WTC11 (cell line): Measurements from ENCODE around the gene INVS. TPM values are rescaled to one million over a fixed set of nuclear protein-coding genes. Genes with fewer than 3 reads are reported as not detected.

Source experiments
- ATAC-seq: fragments of 200-7000 bp; cut with Tn5 transposase; 2 replicates; pipeline ENCODE4 v1.10.0; 2021; ENCODE audit warnings: mild to moderate bottlenecking, moderate library complexity
- CTCF ChIA-PET: fragments of 300-600 bp; sonication (Branson Sonifier 250); formaldehyde crosslinking; loops from one replicate; lab custom pipeline; 2021; ENCODE audit warnings: antibody characterized with exemption; lab: Charles Lee
- POLR2A ChIA-PET: fragments of 350-600 bp; sonication (Branson Sonifier 250); formaldehyde crosslinking; loops from one replicate; lab custom pipeline; 2021; ENCODE audit warnings: antibody characterized with exemption; lab: Charles Lee
- DNase-seq: peaks from one replicate; pipeline ENCODE4 v3.0.0; 2021; ENCODE audit warnings: low spot score
- H3K27ac Mint-ChIP-seq: 2 replicates; pipeline ENCODE4 v1.8.0; 2021; ENCODE audit warnings: mixed read lengths
- H3K27me3 Mint-ChIP-seq: 2 replicates; pipeline ENCODE4 v1.8.0; 2021; ENCODE audit warnings: low read depth, mild to moderate bottlenecking, moderate library complexity, mixed read lengths
- H3K36me3 Mint-ChIP-seq: 2 replicates; pipeline ENCODE4 v1.8.0; 2021; ENCODE audit warnings: mixed read lengths
- H3K4me1 Mint-ChIP-seq: 2 replicates; pipeline ENCODE4 v1.8.0; 2022; ENCODE audit warnings: mixed read lengths
- H3K4me3 Mint-ChIP-seq: 2 replicates; pipeline ENCODE4 v1.8.0; 2021; ENCODE audit warnings: mild to moderate bottlenecking, moderate library complexity, mixed read lengths
- H3K9me3 Mint-ChIP-seq: 2 replicates; pipeline ENCODE4 v1.8.0; 2021; ENCODE audit warnings: mixed read lengths
- CREM ChIP-seq: sonication (generic); formaldehyde crosslinking; IDR thresholded peaks from 2 replicates; pipeline ENCODE4 v1.8.1; 2022; ENCODE audit warnings: mild to moderate bottlenecking, missing genetic modification reagents, moderate library complexity
- HMGXB4 ChIP-seq: sonication (generic); formaldehyde crosslinking; IDR thresholded peaks from 2 replicates; pipeline ENCODE4 v1.8.1; 2023; ENCODE audit warnings: mild to moderate bottlenecking, moderate library complexity, missing genetic modification reagents
- MXD4 ChIP-seq: fragments of 250-450 bp; sonication (Bioruptor Pico); IDR thresholded peaks from 2 replicates; pipeline ENCODE4 v1.8.0; 2021; ENCODE audit warnings: mild to moderate bottlenecking, moderate library complexity, borderline replicate concordance
- OVOL2 ChIP-seq: fragments of 250-450 bp; sonication (Bioruptor Pico); IDR thresholded peaks from 2 replicates; pipeline ENCODE4 v1.9.0; 2021; ENCODE audit warnings: mild to moderate bottlenecking, borderline replicate concordance
- SOX15 ChIP-seq: fragments of 250-450 bp; sonication (Bioruptor Pico); IDR thresholded peaks from 2 replicates; pipeline ENCODE4 v1.9.0; 2021; ENCODE audit warnings: mild to moderate bottlenecking
- SP1 ChIP-seq: sonication (generic); formaldehyde crosslinking; conservative IDR thresholded peaks from 2 replicates; pipeline ENCODE4 v1.8.1; 2022; ENCODE audit warnings: missing genetic modification reagents
- ZBTB21 ChIP-seq: sonication (generic); formaldehyde crosslinking; IDR thresholded peaks from 2 replicates; pipeline ENCODE4 v1.8.1; 2023; ENCODE audit warnings: mild to moderate bottlenecking, missing genetic modification reagents, borderline replicate concordance
- ZNF138 ChIP-seq: sonication (generic); formaldehyde crosslinking; conservative IDR thresholded peaks from 2 replicates; pipeline ENCODE4 v1.8.1; 2022; ENCODE audit warnings: mild to moderate bottlenecking, moderate library complexity, missing genetic modification reagents
- ZNF416 ChIP-seq: fragments of 250-450 bp; sonication (Bioruptor Pico); IDR thresholded peaks from 2 replicates; pipeline ENCODE4 v1.9.0; 2021; ENCODE audit warnings: mild to moderate bottlenecking, inconsistent platforms
- total RNA-seq: library from RNA; stranded (reverse); gene quantifications from 3 replicates; pipeline ENCODE4 v1.2.3, GENCODE V29; 2021
- TF ChIP-seq, protein P1 (sequence below): sonication (generic); formaldehyde crosslinking; conservative IDR thresholded peaks from 2 replicates; pipeline ENCODE4 v1.8.1; 2023; ENCODE audit warnings: mild to moderate bottlenecking, low read depth, missing genetic modification reagents, moderate library complexity
- TF ChIP-seq, protein P2 (sequence below): sonication (generic); formaldehyde crosslinking; IDR thresholded peaks from 2 replicates; pipeline ENCODE4 v1.8.0; 2023; ENCODE audit warnings: mild to moderate bottlenecking, missing genetic modification reagents
- TF ChIP-seq, protein P3 (sequence below): sonication (generic); formaldehyde crosslinking; IDR thresholded peaks from 2 replicates; pipeline ENCODE4 v1.8.1; 2023; ENCODE audit warnings: mild to moderate bottlenecking, missing genetic modification reagents

INVS gene
- total RNA-seq, 1 experiment from 2014 or later: 8.1 TPM

- DNase-seq: no peak
- TF ChIP-seq, protein P1, sequence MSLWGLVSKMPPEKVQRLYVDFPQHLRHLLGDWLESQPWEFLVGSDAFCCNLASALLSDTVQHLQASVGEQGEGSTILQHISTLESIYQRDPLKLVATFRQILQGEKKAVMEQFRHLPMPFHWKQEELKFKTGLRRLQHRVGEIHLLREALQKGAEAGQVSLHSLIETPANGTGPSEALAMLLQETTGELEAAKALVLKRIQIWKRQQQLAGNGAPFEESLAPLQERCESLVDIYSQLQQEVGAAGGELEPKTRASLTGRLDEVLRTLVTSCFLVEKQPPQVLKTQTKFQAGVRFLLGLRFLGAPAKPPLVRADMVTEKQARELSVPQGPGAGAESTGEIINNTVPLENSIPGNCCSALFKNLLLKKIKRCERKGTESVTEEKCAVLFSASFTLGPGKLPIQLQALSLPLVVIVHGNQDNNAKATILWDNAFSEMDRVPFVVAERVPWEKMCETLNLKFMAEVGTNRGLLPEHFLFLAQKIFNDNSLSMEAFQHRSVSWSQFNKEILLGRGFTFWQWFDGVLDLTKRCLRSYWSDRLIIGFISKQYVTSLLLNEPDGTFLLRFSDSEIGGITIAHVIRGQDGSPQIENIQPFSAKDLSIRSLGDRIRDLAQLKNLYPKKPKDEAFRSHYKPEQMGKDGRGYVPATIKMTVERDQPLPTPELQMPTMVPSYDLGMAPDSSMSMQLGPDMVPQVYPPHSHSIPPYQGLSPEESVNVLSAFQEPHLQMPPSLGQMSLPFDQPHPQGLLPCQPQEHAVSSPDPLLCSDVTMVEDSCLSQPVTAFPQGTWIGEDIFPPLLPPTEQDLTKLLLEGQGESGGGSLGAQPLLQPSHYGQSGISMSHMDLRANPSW (CRISPR knock-in tag): no peak
- TF ChIP-seq ZNF416 (CRISPR knock-in tag) (no peak), HMGXB4 (CRISPR knock-in tag) (no peak), ZNF138 (CRISPR knock-in tag) (no peak), OVOL2 (CRISPR knock-in tag) (no peak), ZBTB21 (no peak), SP1 (no peak)
- TF ChIP-seq, protein P2, sequence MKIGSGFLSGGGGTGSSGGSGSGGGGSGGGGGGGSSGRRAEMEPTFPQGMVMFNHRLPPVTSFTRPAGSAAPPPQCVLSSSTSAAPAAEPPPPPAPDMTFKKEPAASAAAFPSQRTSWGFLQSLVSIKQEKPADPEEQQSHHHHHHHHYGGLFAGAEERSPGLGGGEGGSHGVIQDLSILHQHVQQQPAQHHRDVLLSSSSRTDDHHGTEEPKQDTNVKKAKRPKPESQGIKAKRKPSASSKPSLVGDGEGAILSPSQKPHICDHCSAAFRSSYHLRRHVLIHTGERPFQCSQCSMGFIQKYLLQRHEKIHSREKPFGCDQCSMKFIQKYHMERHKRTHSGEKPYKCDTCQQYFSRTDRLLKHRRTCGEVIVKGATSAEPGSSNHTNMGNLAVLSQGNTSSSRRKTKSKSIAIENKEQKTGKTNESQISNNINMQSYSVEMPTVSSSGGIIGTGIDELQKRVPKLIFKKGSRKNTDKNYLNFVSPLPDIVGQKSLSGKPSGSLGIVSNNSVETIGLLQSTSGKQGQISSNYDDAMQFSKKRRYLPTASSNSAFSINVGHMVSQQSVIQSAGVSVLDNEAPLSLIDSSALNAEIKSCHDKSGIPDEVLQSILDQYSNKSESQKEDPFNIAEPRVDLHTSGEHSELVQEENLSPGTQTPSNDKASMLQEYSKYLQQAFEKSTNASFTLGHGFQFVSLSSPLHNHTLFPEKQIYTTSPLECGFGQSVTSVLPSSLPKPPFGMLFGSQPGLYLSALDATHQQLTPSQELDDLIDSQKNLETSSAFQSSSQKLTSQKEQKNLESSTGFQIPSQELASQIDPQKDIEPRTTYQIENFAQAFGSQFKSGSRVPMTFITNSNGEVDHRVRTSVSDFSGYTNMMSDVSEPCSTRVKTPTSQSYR (CRISPR knock-in tag): no peak
- Mint-ChIP-seq H3K4me1 (no peaks in the 10 kb centered on the region), H3K9me3 (peaks cover 3% of the 10 kb centered on the region; the same call in 1 of the 2 replicates), H3K27ac (no peak overlapping the region), H3K4me3 (no peak overlapping the region), H3K27me3 (no peaks in the 10 kb centered on the region), H3K36me3 (peaks cover 4% of the 10 kb centered on the region; the same call in 1 of the 2 replicates)
- ATAC-seq: no peak
- CTCF ChIA-PET: no interaction called here
- POLR2A ChIA-PET: no interaction called here
These were observed 21.2 kb downstream of the INVS start for GRCh38 chr9:100120286-100120685.

DNA sequence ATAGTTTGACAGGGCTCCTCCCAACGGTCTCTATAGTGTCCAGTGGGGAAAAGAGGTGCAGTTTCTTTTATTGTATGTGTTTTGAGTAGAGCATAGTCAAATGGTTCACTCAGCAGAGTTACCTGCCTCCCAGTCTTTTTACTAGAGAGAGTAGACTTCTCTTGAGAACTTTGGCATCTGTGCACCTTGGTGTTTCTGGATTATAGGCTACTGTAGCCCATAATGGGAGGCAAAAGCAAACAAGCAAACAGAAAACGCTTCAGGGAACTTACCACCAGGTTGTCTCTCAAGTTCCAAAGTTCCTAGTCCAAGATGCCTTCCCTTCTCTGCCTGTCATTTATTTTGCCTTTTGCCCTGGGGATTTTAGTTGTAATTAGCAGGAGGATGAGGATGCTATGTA lies 26.2 kb downstream of the INVS start:
- H3K4me3 Mint-ChIP-seq: no peak overlapping the region
- POLR2A ChIA-PET: no interaction called here
- TF ChIP-seq, protein P3, sequence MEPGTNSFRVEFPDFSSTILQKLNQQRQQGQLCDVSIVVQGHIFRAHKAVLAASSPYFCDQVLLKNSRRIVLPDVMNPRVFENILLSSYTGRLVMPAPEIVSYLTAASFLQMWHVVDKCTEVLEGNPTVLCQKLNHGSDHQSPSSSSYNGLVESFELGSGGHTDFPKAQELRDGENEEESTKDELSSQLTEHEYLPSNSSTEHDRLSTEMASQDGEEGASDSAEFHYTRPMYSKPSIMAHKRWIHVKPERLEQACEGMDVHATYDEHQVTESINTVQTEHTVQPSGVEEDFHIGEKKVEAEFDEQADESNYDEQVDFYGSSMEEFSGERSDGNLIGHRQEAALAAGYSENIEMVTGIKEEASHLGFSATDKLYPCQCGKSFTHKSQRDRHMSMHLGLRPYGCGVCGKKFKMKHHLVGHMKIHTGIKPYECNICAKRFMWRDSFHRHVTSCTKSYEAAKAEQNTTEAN: no peak
- TF ChIP-seq SOX15 (CRISPR knock-in tag): no peak
- no peak for TF ChIP-seq ZNF138 (CRISPR knock-in tag)
- TF ChIP-seq CREM (CRISPR knock-in tag): no peak
- TF ChIP-seq, all 79 proteins: peak for 0
- CTCF ChIA-PET: no interaction called here
- no peak for DNase-seq
- Mint-ChIP-seq H3K36me3 (no peaks in the 10 kb centered on the region), H3K27me3 (no peaks in the 10 kb centered on the region), H3K9me3 (no peaks in the 10 kb centered on the region), H3K27ac (no peak overlapping the region), H3K4me1 (peaks cover 2% of the 10 kb centered on the region; the same call in 1 of the 2 replicates)
- no peak for ATAC-seq

DNA sequence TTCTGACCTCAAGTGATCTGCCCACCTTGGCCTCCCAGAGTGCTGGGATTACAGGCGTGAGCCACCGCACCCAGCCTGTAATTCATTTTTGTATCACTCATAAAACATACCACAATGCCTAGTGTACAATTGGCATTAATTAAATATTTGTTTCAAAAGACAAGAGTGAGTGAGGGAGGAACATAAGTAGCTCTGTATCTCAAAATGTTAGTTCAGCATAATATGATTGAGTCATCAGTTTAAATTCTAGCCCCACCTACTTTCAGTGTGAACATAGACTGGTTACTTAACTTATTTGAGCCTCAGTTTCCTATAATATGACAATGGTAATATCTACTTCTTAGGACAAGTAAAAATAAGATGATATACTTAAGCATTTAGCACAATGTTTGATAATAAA lies 26.9 kb downstream of the INVS start:
- no peak overlapping the region for H3K27ac Mint-ChIP-seq
- H3K4me3 Mint-ChIP-seq: no peak overlapping the region
- POLR2A ChIA-PET: no interaction called here
- H3K4me1 Mint-ChIP-seq: peaks cover 2% of the 10 kb centered on the region; the same call in 1 of the 2 replicates
- H3K27me3 Mint-ChIP-seq: no peaks in the 10 kb centered on the region
- ATAC-seq (no peak), DNase-seq (no peak)
- TF ChIP-seq MXD4 (CRISPR knock-in tag): no peak
- CTCF ChIA-PET: no interaction called here
- no peaks in the 10 kb centered on the region for H3K9me3 Mint-ChIP-seq
- H3K36me3 Mint-ChIP-seq: no peaks in the 10 kb centered on the region
